H1 (cell line): ENCODE measurements around the gene SMARCC2. TPM values are rescaled to one million over a fixed set of nuclear protein-coding genes. Genes with fewer than 3 reads are reported as not detected.
A peak's percentile ranks its signal among the peaks of the same experiment; 100 is the strongest.

Experiments used
- CTCF ChIA-PET: fragments of 300-600 bp; sonication (Branson Sonifier 250); formaldehyde crosslinking; loops from one replicate; lab custom pipeline; 2021; ENCODE audit not compliant: partially characterized antibody; lab: Charles Lee
- POLR2A ChIA-PET: fragments of 300-600 bp; sonication (Branson Sonifier 250); formaldehyde crosslinking; loops from one replicate; lab custom pipeline; 2021; ENCODE audit warnings: inconsistent platforms; ENCODE audit not compliant: partially characterized antibody; lab: Charles Lee
- DNase-seq, 2 experiments: peaks; one replicate each; pipeline versions ENCODE4 v3.0.0 to v3.0.0-alpha.2; 2010 to 2022; ENCODE audit warnings: low spot score in 2 of 2, low read depth in 1 of 2, mixed read lengths in 1 of 2
- FAIRE-seq: peaks from 2 replicates; lab custom pipeline; 2011; peaks lifted over from hg19 to GRCh38; lab: Jason Lieb, UNC
- H2AFZ ChIP-seq: 2 replicates; pipeline ENCODE4 v1.8.1; 2012; ENCODE audit warnings: low read length, inconsistent platforms
- H2AK5ac ChIP-seq: 2 replicates; pipeline ENCODE4 v1.6.1; 2013; ENCODE audit warnings: low read depth, low read length
- H2BK120ac ChIP-seq: replicated peaks from 2 replicates; pipeline ENCODE3; 2013; ENCODE audit warnings: low read depth, low read length, inconsistent platforms
- H2BK12ac ChIP-seq: 2 replicates; pipeline ENCODE4 v1.6.1; 2013; ENCODE audit warnings: low read depth, low read length
- H2BK15ac ChIP-seq: 2 replicates; pipeline ENCODE4 v1.6.1; 2013; ENCODE audit warnings: low read length
- H2BK20ac ChIP-seq: 2 replicates; pipeline ENCODE4 v1.6.1; 2013; ENCODE audit warnings: low read length
- H2BK5ac ChIP-seq: 2 replicates; pipeline ENCODE4 v1.6.1; 2013; ENCODE audit warnings: low read depth, low read length
- H3K14ac ChIP-seq: 2 replicates; pipeline ENCODE4 v1.6.1; 2013; ENCODE audit warnings: inconsistent platforms; ENCODE audit not compliant: insufficient read length
- H3K18ac ChIP-seq: 2 replicates; pipeline ENCODE4 v1.6.1; 2013; ENCODE audit warnings: low read length; ENCODE audit errors: extremely low read depth
- H3K23ac ChIP-seq: 2 replicates; pipeline ENCODE4 v1.6.1; 2013; ENCODE audit warnings: inconsistent platforms; ENCODE audit not compliant: insufficient read length
- H3K23me2 ChIP-seq: 2 replicates; pipeline ENCODE4 v1.6.1; 2013; ENCODE audit warnings: low read depth, low read length
- H3K27ac ChIP-seq: 2 replicates; pipeline ENCODE4 v1.6.1; 2011; ENCODE audit warnings: low read depth, low read length, inconsistent platforms
- H3K27me3 ChIP-seq, 4 experiments: replicated peaks in 1 of 4; 1 replicate in 1 of 4; 2 replicates in 3 of 4; pipeline versions ENCODE4 v1.6.1 to v1.8.1; 2011 to 2013; ENCODE audit warnings: low read length in 3 of 4, mild to moderate bottlenecking in 3 of 4, inconsistent platforms in 2 of 4, mixed read lengths in 2 of 4, moderate library complexity in 1 of 4; ENCODE audit not compliant: control insufficient read depth in 3 of 4, insufficient read depth in 3 of 4; ENCODE audit errors: extremely low read depth in 1 of 4
- H3K36me3 ChIP-seq, 4 experiments: 2 replicates each; pipeline versions ENCODE4 v1.6.1 to v1.8.1; 2011 to 2013; ENCODE audit warnings: mild to moderate bottlenecking in 4 of 4, low read length in 3 of 4, moderate library complexity in 2 of 4, control low read depth in 1 of 4, inconsistent platforms in 1 of 4; ENCODE audit not compliant: insufficient read depth in 4 of 4, control insufficient read depth in 2 of 4
- H3K4ac ChIP-seq: replicated peaks from 2 replicates; pipeline ENCODE3; 2013; ENCODE audit warnings: low read length, low read depth, mixed read lengths, inconsistent platforms; ENCODE audit not compliant: insufficient read length
- H3K4me1 ChIP-seq, 4 experiments: replicated peaks in 1 of 4; 1 replicate in 1 of 4; 2 replicates in 3 of 4; pipeline versions ENCODE4 v1.6.1 to v1.8.1; 2011 to 2013; ENCODE audit warnings: low read length in 3 of 4, inconsistent platforms in 2 of 4, mixed read lengths in 1 of 4; ENCODE audit not compliant: insufficient read depth in 4 of 4, control insufficient read depth in 3 of 4
- H3K4me2 ChIP-seq, 2 experiments: 2 replicates each; pipeline versions ENCODE4 v1.6.1 to v1.8.1; 2011 to 2013; ENCODE audit warnings: low read depth in 2 of 2, low read length in 2 of 2, control low read depth in 1 of 2, inconsistent platforms in 1 of 2, mild to moderate bottlenecking in 1 of 2; ENCODE audit not compliant: insufficient read depth in 1 of 2
- H3K4me3 ChIP-seq, 4 experiments: fragments of 200-600, 300-600 bp in 1 of 4; sonication (generic), shearing (Covaris generic), sonication (Bioruptor Twin) in 1 of 4; 2 replicates each; pipeline versions ENCODE4 v1.5.1 to v1.8.1; 2011 to 2016; ENCODE audit warnings: low read length in 4 of 4, low read depth in 3 of 4, control low read depth in 2 of 4, inconsistent platforms in 2 of 4, mild to moderate bottlenecking in 2 of 4, mixed read lengths in 1 of 4, moderate library complexity in 1 of 4; ENCODE audit not compliant: insufficient read depth in 2 of 4; ENCODE audit errors: extremely low read depth in 1 of 4
- H3K56ac ChIP-seq: replicated peaks from 2 replicates; pipeline ENCODE3; 2013; ENCODE audit warnings: low read depth, mild to moderate bottlenecking, mixed read lengths, low read length, inconsistent platforms; ENCODE audit not compliant: insufficient read length
- H3K79me1 ChIP-seq: 2 replicates; pipeline ENCODE4 v1.6.1; 2013; ENCODE audit warnings: low read depth, low read length, control low read depth
- H3K79me2 ChIP-seq, 2 experiments: 2 replicates each; pipeline versions ENCODE4 v1.6.1 to v1.8.1; 2012 to 2013; ENCODE audit warnings: low read length in 2 of 2, mild to moderate bottlenecking in 2 of 2, inconsistent platforms in 1 of 2; ENCODE audit not compliant: insufficient read depth in 2 of 2, control insufficient read depth in 1 of 2
- H3K9ac ChIP-seq, 4 experiments: replicated peaks in 1 of 4; 1 replicate in 1 of 4; 2 replicates in 3 of 4; pipeline versions ENCODE4 v1.6.1 to v1.8.1; 2011 to 2013; ENCODE audit warnings: low read depth in 3 of 4, low read length in 3 of 4, control low read depth in 2 of 4, mild to moderate bottlenecking in 2 of 4, moderate library complexity in 2 of 4, inconsistent platforms in 1 of 4; ENCODE audit errors: extremely low read depth in 1 of 4
- H3K9me3 ChIP-seq, 2 experiments: 2 replicates each; pipeline versions ENCODE4 v1.6.1 to v1.8.1; 2012 to 2013; ENCODE audit warnings: mild to moderate bottlenecking in 2 of 2, moderate library complexity in 2 of 2, control low read depth in 1 of 2, inconsistent platforms in 1 of 2, low read depth in 1 of 2, low read length in 1 of 2, mixed read lengths in 1 of 2; ENCODE audit not compliant: insufficient read depth in 2 of 2
- H4K20me1 ChIP-seq, 2 experiments: replicated peaks in 1 of 2; 2 replicates each; pipeline versions ENCODE3 to v1.8.1; 2011 to 2013; ENCODE audit warnings: inconsistent platforms in 2 of 2, low read length in 2 of 2, mild to moderate bottlenecking in 1 of 2; ENCODE audit not compliant: insufficient read depth in 2 of 2, control insufficient read depth in 1 of 2
- H4K5ac ChIP-seq: 2 replicates; pipeline ENCODE4 v1.6.1; 2013; ENCODE audit warnings: low read length, low read depth, mixed read lengths, inconsistent platforms; ENCODE audit not compliant: insufficient read length
- H4K8ac ChIP-seq: 2 replicates; pipeline ENCODE4 v1.8.0; 2013; ENCODE audit warnings: mild to moderate bottlenecking, moderate library complexity, low read length, inconsistent platforms; ENCODE audit not compliant: insufficient read depth; ENCODE audit errors: extremely low read depth
- H4K91ac ChIP-seq: replicated peaks from 2 replicates; pipeline ENCODE3; 2013; ENCODE audit warnings: low read length, mixed read lengths, inconsistent platforms; ENCODE audit not compliant: insufficient read length
- CREB1 ChIP-seq: IDR thresholded peaks from 2 replicates; pipeline ENCODE4 v1.6.1; 2012; ENCODE audit warnings: inconsistent platforms
- MAFK ChIP-seq: IDR thresholded peaks from 2 replicates; pipeline ENCODE4 v1.6.1; 2012; ENCODE audit warnings: low read depth, mild to moderate bottlenecking, improper control_type of control experiment, low read length
- MAX ChIP-seq: IDR thresholded peaks from 2 replicates; pipeline ENCODE4 v1.6.1; 2012; ENCODE audit warnings: inconsistent platforms
- NRF1 ChIP-seq: IDR thresholded peaks from 2 replicates; pipeline ENCODE4 v1.6.1; 2011; ENCODE audit warnings: mild to moderate bottlenecking, low read depth, low read length, improper control_type of control experiment
- RBBP5 ChIP-seq: IDR thresholded peaks from 2 replicates; pipeline ENCODE4 v1.7.1; 2012; ENCODE audit warnings: low read depth, mild to moderate bottlenecking, inconsistent platforms, low read length, moderate library complexity, borderline replicate concordance
- RXRA ChIP-seq: IDR thresholded peaks from 2 replicates; pipeline ENCODE4 v1.6.1; 2011; ENCODE audit warnings: low read depth, mild to moderate bottlenecking, low read length, moderate library complexity; ENCODE audit not compliant: insufficient read depth
- SIN3A ChIP-seq, 2 experiments: IDR thresholded peaks in 1 of 2; conservative IDR thresholded peaks in 1 of 2; 2 replicates each; pipeline ENCODE4 v1.6.1; 2011 to 2012; ENCODE audit warnings: low read length in 2 of 2, improper control_type of control experiment in 1 of 2, low read depth in 1 of 2, mild to moderate bottlenecking in 1 of 2
- SP2 ChIP-seq: IDR thresholded peaks from 2 replicates; pipeline ENCODE4 v1.6.1; 2012; ENCODE audit warnings: mild to moderate bottlenecking, low read length, inconsistent platforms
- SP4 ChIP-seq: IDR thresholded peaks from 2 replicates; pipeline ENCODE4 v1.6.1; 2012; ENCODE audit warnings: low read length, inconsistent platforms
- SRF ChIP-seq: IDR thresholded peaks from 2 replicates; pipeline ENCODE4 v1.6.1; 2011; ENCODE audit warnings: mild to moderate bottlenecking, low read depth, low read length, moderate library complexity
- YY1 ChIP-seq: IDR thresholded peaks from 2 replicates; pipeline ENCODE4 v1.6.1; 2011; ENCODE audit warnings: low read depth, mild to moderate bottlenecking, low read length
- WGBS, 2 experiments: shearing (Covaris generic) in 1 of 2; methylation state at CpG; one replicate each; pipeline versions ENCODE4 v1.1.6 to v1.1.7; 2013 to 2015; ENCODE audit warnings: low lambda C conversion rate in 2 of 2, mixed read lengths in 2 of 2, inconsistent platforms in 1 of 2, low coverage in 1 of 2, missing lambda C conversion rate in 1 of 2; ENCODE audit not compliant: insufficient replicate concordance in 2 of 2, insufficient coverage in 1 of 2, insufficient read length in 1 of 2; ENCODE audit errors: extremely low coverage in 1 of 2, missing lambda C conversion rate in 1 of 2; 5-methylcytosine and 5-hydroxymethylcytosine counted together
- polyA plus RNA-seq, 7 experiments: library from polyadenylated mRNA; depleted of rRNA in 3 of 7; stranded (reverse) in 5 of 7; unstranded in 2 of 7; fragments of >200 nt in 5 of 7; fragments of 200-250 nt in 2 of 7; gene quantifications; 1 replicate in 5 of 7; 2 replicates in 1 of 7; 4 replicates in 1 of 7; pipeline versions ENCODE4 v1.2.1 to v1.2.3, GENCODE V29; 2011 to 2013; ENCODE audit warnings: missing spikeins in 2 of 7, mixed read lengths in 2 of 7
- total RNA-seq: library from RNA; stranded (reverse); fragmentation: NEBNext Ultra II Directional; extraction: Animal tissue kit (Norgen Biotek cat#: 25700); gene quantifications from 2 replicates; pipeline ENCODE4 v1.2.1, GENCODE V29; 2021

The SMARCC2 gene
- total and polyA plus RNA-seq, 2 of the 8 experiments (the other 6 are each of a cell fraction or from before 2014, with no cell fraction given) = 33.9 to 78.5 TPM

- ChIA-PET CTCF (interaction anchor here (1.7 kb wide), 1 partner anchor 8 kb away, joined by 4 read pairs; no protein-coding TSS in a partner anchor), POLR2A (interaction anchor here (1.4 to 15.6 kb wide), 6 partner anchors 10 to 108 kb away, joined by 3 to 656 read pairs (median 29); partner anchors contain the start of genes RNF41, RPL41, SMARCC2 and ZC3H10)
- Histone ChIP-seq H4K20me1 (no peaks in the 10 kb centered on the region), H3K4me2 (peak overlapping the region; percentile 67 to 70), H3K56ac (no peak overlapping the region), H3K79me2 (peaks cover 0 to 6% of the 10 kb centered on the region in 2 experiments; a peak in 1 of 4 replicates), H3K4ac (no peak overlapping the region), H3K36me3 (peaks cover 3 to 13% (median 4%) of the 10 kb centered on the region in 4 experiments; a peak in 6 of 8 replicates), H3K9me3 (no peaks in the 10 kb centered on the region), H2AFZ (no peak overlapping the region), H2BK12ac (no peak overlapping the region), H3K27me3 (no peaks in the 10 kb centered on the region; a peak in 1 of 7 replicates), H2BK20ac (no peak overlapping the region), H3K14ac (no peak overlapping the region), H3K23ac (no peak overlapping the region), H3K23me2 (peaks cover 10% of the 10 kb centered on the region), H3K18ac (peak overlapping the region; percentile 15; the same call in 1 of the 2 replicates), H3K4me3 (peak overlapping the region; percentile 66 to 84 (median 82)), H2BK15ac (no peak overlapping the region), H3K27ac (no peak overlapping the region), H3K4me1 (peaks cover 6 to 14% (median 9%) of the 10 kb centered on the region in 4 experiments; a peak in 6 of 7 replicates), H4K8ac (peak overlapping the region; percentile 46; the same call in 1 of the 2 replicates), H4K5ac (peak overlapping the region; percentile 26), H2BK120ac (no peak overlapping the region), H4K91ac (peak overlapping the region; percentile 69), H3K9ac (peak overlapping the region; percentile 46 to 75 (median 58)), H2AK5ac (no peak overlapping the region), H2BK5ac (no peak overlapping the region), H3K79me1 (0 out of 2 replicates have a peak, but pooled peaks cover 2% of the 10 kb centered on the region)
- WGBS, 2 experiments = 23% methylated on average over 8 of the region's 8 CpGs; no CpG with 5 or more reads in 1 of the 2 experiments
- FAIRE-seq (no peak), DNase-seq (no peak)
- TF ChIP-seq SIN3A (conservative IDR thresholded peaks at IDR 0.05 in 1 of 2, IDR thresholded peaks at IDR 0.05 in 1 of 2; ENCODE audit: low read depth in 1 of 2, low read length in 2 of 2) = no peak; a peak in 1 of 4 replicates
- no peak for TF ChIP-seq RXRA
- TF ChIP-seq SP2 = no peak
- no peak for TF ChIP-seq RBBP5
- no peak for TF ChIP-seq SP4
- no peak for TF ChIP-seq CREB1
- TF ChIP-seq SRF = no peak
- TF ChIP-seq MAX = no peak
- TF ChIP-seq MAFK = no peak
- no peak for TF ChIP-seq NRF1
- no peak for TF ChIP-seq YY1
These were observed 36.3 kb downstream of the SMARCC2 start for GRCh38 chr12:56152756-56153677.
